ENCODE measurements around the gene CRYGS. TPM values are rescaled to one million over a fixed set of nuclear protein-coding genes. Genes with fewer than 3 reads are reported as not detected.

Gene CRYGS
- total RNA-seq: 1 to 10 TPM; 1.0 to 2.3 TPM

DNA sequence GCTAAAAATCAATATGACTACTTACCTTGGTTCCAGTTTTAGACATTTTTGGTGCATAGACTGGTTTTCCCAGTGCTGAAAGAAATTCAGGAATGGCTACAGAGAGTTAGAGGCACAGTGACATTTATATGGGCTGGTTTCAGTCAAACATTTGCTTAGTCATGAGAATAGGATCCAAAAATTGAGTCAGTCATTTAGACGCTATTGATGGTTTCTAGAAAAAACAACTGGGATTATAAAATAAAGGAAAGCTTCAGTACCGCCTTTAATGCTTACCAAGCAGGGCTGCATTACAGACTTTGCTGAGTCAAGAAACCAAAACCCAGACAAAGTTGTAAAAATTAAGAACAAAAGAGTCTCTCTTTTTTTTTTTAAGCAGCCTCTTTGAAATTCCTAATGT lies at the start of gene CRYGS:
Gene CRYGS, minus strand, starts transcription at position 100 of the 400 bp plus-strand sequence. Its CDS starts 54 bp downstream, at position 46.

DNA sequence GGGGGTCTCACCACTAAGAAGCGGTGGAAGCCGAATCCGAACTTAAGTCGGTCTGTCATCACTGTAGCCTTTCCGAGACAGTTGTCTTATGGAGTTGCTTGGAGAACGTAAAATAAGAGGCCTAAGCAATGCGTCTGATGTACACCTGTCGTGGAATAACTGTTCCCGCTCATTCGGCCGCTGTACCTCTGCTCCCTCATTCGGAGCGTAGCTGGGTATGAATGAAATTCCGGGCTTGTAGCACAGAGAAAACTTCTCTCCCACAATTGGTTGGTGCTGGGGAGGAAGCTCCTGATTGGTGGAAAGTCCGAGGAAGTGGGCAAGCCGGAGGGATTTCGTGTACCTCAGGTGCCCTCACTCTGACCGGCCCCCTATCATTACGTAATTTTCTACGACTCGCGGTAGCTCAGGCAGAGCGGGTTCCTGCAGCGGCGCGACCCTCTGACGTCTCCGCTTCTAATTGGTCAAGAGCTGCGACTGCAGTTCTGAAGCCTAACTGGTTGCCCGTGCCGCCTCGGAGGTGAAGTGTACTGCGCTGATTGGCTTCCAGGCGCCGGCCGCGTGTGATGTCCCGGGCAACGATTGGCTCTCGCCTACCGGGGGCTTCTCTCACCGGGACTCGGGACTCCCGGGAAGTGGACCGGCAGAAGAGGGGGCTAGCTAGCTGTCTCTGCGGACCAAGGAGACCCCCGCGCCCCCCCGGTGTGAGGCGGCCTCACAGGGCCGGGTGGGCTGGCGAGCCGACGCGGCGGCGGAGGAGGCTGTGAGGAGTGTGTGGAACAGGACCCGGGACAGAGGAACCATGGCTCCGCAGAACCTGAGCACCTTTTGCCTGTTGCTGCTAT lies 26.1 kb upstream of the CRYGS start, which contains the start of gene DNAJB11:
Gene DNAJB11, plus strand, starts transcription at position 625 of the 845 bp plus-strand sequence. Its CDS starts 178 bp downstream, at position 803.

DNA sequence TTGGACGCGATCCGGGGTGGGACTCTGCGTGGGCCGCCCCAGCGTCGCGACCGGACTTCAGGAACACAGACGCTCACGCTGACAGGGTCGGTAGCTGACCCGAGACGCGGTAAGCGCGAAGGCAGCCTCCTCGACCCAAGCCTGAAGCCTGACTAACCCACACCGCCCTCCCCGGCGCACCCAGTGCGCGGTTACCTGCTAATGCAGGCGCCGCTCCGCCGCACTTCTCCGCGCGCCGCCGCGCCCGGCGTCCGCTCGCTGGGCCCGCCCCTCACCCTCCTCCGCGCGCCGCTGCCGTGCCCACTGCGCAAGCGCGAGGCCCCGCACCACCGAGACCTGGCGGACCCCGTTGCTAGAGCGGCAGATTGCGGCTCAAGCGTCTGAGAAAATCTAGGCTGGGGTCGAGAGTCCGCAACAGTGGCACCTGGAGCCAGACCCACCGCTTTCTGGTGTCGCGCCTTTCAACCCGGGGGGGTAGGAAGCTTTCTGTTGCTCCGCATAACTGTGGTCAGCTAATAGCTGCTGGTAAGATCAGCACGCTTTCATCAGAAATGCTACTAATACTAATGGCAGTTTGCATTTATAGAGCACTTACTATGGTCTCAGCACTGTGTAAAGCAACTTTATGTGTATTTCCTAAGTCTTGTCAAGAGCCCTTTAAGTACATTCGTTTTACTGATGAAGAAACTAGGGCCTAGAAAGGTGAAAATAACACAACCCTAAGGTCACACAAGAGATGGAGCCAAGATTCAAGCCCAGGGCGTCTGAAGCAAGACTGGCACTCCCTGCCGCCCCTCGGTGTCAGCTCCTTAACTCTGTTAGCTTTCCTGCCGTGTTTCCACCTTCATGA lies 23.1 kb upstream of the CRYGS start, which contains the start of gene TBCCD1:
Gene TBCCD1, minus strand, starts transcription at position 268 of the 850 bp plus-strand sequence. CDS start 3,010 bp downstream, outside the sequence.

Other genes starting within 250 kb of the CRYGS start
- 10 to 100 TPM in 1 of 2 donors, 1 to 10 TPM in 1; 6.0 to 11.7 TPM for gene DGKG, start 182.1 kb downstream of the CRYGS start, total RNA-seq
- gene TBCCD1, start 23.0 kb upstream of the CRYGS start, total RNA-seq: 10 to 100 TPM; 16.5 to 22.6 TPM
- gene DNAJB11, start 26.3 kb upstream of the CRYGS start, total RNA-seq: 10 to 100 TPM; 42.7 to 62.3 TPM
- gene AHSG, start 68.7 kb upstream of the CRYGS start, total RNA-seq: not detected
- gene FETUB, start 96.0 kb upstream of the CRYGS start, total RNA-seq: not detected
- gene HRG, start 121.6 kb upstream of the CRYGS start, total RNA-seq: not detected
- gene KNG1, start 173.0 kb upstream of the CRYGS start, total RNA-seq: not detected
- 100 to 1,000 TPM; 373 to 375 TPM for gene EIF4A2, start 239.2 kb upstream of the CRYGS start, total RNA-seq